HG02798 (cell line): ENCODE results near the gene SLC16A10.

Source experiments
- ATAC-seq: cut with Tn5 transposase; IDR thresholded peaks from one replicate; pipeline ENCODE4 v1.9.1; 2021; ENCODE audit warnings: mild to moderate bottlenecking; ENCODE audit not compliant: unreplicated experiment, poor library complexity

The SLC16A10 gene

DNA sequence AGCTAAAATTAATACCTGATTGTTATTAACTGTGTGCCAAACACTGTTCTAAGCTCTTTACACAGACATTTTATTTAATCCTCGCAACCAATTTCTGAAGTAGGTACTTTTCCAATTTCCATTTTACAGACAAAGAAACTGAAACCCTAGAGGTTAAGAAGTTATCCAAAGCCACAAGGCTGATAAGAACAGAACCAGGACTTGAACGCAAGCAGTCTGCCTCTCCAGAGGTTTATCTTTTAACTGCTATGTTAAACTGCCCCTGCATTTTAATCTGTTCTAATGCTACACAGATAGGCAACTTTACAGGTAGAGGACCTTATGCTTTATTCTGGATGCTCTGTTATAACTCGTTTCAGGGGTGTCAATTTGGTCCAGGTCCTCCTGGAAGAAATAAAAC is 118.2 kb downstream of the SLC16A10 start:
- no peak for ATAC-seq

DNA sequence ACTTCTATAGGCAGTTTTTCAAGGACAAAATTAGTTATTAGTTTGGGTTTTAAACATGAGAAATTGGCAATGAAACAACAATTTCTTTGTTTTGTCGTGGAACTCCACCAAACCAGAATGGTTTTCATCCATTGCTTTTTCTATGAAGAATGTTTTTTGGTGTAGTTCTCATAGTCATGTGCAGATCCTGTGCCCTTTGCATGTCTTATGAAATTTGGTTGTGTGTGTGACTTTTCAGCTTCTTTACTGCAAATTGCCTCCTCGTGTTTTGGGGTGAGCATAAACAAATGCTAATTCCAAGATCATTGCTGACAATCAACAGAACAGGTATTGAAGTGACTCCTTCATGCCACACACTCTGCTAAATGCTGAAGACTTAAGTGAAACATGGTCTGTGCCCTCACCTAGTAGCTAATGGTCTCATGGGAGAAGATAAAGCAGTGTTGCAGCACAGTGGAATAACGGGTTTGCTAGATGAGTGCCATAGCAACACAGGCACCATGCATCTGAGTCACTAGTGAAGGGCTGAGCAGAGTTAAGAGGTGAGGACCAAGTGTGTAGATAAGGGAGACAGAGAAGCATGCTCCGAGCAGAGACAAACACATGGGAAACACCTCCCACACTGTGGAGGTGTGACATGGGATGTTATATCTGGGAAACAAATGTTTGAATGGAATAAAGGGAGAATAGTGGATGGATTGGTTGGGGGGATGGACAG is 120.0 kb downstream of the SLC16A10 start:
- ATAC-seq, result no peak

DNA sequence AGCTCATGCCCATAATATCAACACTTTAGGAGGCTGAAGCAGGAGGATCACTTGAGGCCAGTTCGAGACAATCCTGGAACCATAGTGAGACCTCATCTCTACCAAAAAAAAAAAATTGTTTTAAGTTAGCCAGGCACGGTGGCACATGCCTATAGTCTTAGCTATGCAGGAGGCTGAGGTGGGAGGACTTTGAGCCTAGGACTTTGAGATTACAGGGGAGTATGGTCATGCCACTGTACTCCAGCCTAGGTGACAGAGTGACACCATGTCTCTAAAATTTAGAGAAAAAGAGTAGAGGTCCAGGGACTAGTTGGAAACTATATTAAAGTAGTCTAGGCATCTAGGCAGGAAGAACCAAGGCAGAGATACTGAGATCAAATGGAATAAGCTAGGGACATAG is 121.6 kb downstream of the SLC16A10 start:
- no peak for ATAC-seq

DNA sequence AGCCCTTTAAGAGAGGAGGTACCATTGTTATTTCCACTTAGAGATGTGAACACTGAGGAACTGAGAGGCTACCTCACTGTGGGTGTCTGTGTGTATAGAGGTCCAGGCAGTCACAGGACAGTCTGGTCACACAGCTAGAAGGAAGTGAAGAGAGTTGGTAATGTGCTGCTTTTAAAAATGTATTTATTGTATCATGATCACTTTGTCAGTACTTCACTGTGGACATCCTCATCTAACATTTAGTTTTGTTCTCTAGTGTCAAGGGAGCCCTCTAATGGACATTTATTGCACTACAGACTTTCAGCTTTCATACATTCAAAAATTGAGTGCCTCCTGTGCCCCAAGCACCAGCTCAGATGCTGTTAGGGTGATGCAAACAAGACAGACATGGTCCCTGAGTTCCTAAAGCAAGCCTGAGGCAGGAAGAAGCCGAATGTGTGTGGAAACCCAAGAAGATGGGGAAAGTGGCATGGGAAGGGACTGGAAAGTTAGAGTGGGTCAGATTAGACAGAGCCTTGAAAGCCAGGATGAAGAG is 123.0 kb downstream of the SLC16A10 start:
- ATAC-seq, result peak; percentile 59

DNA sequence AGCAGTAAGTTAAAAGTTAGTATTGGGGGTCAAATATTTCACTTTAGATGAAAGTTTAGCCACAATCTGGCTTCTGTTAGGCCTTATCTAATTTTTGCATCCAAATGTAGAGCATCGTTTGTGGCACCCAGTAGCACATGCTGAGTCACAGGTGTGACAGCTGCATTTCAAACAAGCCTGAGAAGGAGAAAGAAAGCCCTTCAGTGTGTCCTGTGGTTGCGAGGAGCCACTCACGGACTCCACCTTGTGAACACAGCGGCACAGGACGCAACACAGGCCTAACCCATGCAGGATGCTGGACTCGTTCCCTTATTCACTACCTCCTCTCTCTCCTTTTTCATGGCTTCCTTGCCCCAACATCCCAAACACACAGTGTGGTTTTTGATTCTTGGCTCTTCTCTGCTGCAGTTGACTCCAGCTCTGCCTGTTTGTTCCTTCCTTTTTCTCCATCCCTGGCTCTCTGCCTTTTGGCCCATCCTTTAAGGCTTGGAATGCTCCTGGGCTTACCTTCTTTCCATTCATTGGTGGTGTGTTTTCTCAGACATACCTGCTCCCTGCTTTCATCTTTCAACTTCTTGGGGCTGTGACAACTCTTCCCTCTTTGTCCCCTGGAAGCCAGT is 124.2 kb downstream of the SLC16A10 start:
- ATAC-seq, result no peak

DNA sequence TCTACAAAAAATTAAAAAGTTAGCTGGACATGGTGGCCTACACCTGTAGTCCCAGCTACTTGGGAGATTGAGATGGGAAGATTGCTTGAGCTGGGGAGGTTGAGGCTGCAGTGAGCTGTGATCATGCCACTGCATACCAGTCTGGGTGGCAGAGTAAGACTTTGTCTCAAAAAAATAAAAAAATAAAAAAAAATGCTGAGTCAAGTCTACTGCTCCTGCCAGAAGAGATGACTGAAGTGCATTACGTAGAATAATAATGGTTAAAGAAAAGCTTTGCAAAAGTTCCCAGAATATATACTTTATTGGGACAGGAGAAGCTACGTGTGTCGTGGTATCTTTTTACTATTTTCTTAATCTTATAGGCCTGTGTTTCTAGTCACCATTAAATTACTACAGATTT is 125.3 kb downstream of the SLC16A10 start:
- ATAC-seq, result no peak

DNA sequence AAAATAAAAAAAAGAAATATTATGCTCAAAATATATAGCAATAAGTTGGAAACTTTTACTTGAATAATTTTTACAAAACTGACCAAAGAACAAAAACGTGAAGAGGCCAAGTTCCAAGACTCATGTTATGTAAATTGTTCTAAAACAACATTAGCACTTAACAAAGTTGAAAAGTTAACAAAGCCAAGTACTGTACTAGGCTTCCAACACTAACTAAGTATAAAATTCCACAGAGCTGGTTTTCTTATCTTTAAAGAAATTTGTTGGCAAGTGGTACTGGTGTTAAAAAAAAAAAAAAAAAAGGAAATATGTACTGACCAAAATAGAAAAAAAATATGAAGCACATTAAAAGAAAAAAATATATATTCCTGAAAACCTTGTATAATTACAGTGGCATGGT is 127.8 kb downstream of the SLC16A10 start:
- no peak for ATAC-seq

DNA sequence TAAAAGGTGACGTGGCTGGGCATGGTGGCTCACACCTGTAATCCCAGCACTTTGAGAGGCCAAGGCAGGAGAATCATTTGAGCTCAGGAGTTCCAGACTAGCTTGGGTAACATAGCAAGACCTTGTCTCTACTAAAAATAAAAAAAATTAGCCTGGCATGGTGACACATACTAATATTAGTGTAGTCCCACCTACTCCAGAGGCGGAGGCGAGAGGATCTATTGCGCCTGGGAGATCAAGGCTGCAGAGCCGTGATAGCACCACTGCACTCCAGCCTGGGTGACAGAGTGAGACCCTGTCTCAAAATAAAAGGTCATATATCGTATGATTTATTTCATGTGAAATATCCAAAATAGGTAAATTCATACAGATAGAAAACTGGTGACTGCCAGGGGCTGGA is 132.5 kb downstream of the SLC16A10 start:
- ATAC-seq, result no peak

DNA sequence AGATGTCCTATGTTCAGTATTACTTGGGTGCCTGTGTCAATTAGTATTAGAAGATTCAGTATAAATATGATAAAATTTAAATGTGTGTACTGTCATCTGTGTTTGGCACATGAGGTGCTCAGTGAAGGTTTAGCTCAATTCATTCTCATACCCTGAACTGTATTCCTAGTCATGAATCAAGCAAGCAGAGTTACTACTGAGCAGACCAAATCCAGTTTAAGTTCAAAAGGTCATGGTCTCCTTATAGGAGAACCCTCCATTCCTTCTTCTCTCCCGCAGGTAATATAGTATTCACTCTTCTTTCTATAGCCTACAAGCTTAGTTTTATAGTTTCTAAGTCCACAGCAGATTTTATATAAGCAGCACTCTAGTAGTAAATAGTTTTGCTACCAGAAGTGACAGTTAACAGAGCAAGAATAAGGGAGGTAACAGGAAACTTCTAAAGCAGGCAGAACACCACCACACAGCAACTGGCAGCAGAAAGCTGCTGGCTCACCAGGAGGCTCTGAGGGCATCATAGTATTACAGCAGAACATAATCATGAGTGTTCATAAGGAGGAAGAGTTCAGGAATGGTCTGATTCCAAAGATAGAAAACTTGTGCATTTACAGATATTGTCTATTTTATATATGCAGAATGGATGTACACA is 133.2 kb downstream of the SLC16A10 start:
- ATAC-seq, result no peak

DNA sequence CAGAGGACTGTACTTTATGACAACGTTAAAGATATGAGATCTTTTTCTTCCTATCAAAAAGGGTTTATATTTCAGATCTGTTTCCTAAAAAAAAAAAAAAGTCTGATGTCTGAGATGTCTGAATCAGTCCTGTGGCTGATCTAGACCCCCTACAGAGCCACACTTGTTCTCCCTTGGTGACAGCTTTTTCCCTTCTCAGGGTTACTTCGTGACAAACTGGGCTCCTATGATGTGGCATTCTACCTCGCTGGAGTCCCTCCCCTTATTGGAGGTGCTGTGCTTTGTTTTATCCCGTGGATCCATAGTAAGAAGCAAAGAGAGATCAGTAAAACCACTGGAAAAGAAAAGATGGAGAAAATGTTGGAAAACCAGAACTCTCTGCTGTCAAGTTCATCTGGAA is 134.5 kb downstream of the SLC16A10 start:
- no peak for ATAC-seq

DNA sequence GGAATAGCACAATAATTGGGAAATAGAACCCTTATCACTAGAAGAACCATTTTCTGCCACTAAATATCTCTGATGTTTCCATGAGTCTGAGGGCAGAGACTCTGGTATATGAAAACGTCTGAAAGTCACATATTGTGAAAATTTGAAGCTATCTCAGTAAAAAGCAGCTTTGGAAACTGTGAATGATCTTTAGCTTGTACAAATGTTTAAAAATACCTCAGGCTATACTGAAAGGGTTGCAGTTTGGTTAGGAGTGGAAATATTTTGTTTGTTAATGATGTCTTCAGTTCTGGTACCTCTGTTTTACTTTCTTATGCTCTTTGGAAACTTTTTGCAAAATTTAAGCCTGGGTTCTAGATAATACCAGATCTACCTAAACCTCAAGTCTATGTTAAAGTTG is 135.0 kb downstream of the SLC16A10 start:
- peak; percentile 77 for ATAC-seq

DNA sequence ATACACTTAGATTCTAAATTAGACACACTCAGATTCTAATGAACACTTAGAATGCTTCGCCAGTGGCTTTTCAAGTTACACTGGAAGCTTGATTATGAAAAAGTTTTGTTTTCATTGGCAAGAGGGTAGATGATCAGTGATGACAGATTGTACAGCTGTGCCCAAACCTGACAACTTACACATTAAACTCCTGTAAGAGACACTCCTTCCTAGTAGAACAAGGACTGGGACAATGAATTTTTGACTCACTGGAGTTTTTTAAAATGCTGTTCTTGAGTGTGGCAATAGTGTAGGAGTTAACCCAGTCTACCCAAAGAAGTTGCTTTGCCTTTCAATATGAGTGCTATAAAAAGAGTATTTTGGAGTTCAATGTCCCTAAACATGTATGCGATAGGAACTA is 140.8 kb downstream of the SLC16A10 start:
- ATAC-seq, result no peak

DNA sequence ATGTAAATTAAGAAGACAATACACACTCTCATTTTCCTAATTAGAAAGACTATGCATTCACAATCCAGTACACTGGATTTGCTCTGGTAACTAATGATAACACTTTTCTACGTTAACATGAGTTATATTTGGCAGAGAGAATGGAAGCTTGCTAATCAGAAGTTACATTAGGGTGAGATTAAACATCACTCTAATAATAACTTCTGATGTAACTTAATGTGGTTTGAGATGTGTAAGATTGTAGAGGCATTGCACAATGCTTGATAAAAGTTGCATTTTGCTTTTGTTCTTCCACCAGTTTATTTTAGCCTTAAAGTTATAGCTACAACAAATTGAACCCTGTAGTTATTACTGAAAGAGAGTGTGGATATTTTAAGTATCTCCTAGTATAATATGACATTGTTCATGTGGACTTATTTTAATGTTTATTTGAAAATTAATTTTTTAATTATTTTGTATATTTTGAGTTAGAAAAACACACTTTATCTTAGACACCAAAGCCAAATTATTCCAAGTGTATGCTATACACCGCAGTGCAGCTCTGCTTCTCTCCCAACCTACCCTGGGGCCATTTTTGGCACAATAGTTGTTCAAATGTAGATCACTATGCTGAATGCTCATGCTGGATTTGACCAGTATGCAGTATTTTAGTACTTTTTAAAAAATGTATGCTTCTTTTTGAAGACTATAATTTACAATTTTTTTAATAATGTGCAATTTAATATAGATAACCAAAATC is 143.2 kb downstream of the SLC16A10 start:
- ATAC-seq, result no peak

DNA sequence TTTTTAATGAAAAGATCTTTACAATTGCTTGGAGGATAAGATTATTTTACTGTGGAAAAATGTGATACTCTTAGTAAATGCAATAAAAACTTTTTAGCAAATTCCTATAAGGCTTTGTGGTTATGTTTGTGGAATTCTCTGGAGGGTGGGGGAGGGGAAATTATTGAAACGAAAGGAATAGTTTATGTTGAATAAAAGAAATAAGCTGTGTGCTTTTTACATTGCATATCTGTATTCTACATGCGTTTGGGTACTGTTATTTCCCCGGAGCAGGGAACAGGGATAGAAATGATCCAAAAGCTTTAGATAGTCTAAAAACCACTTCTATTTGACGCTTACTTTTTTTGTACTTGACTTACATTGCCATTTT is 143.8 kb downstream of the SLC16A10 start:
- no peak for ATAC-seq

DNA sequence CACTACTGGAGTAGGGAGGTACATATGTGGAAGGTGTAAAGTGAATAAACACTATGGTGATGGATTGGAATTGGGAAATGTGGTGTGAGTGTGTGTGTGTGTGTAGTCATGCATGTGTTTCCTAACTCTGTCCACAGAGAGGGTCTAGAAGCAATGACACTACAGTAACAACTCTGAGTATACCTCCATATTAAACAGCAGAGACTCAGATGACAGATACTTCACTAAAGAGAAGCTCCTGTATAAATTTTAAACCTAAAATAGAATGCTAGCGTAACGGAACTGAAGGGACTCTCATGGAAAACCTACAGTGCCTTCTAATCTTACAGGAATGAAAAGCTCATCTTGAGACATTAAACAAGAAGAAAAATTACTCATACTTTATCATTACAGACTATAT is 150.5 kb downstream of the SLC16A10 start:
- no peak for ATAC-seq

DNA sequence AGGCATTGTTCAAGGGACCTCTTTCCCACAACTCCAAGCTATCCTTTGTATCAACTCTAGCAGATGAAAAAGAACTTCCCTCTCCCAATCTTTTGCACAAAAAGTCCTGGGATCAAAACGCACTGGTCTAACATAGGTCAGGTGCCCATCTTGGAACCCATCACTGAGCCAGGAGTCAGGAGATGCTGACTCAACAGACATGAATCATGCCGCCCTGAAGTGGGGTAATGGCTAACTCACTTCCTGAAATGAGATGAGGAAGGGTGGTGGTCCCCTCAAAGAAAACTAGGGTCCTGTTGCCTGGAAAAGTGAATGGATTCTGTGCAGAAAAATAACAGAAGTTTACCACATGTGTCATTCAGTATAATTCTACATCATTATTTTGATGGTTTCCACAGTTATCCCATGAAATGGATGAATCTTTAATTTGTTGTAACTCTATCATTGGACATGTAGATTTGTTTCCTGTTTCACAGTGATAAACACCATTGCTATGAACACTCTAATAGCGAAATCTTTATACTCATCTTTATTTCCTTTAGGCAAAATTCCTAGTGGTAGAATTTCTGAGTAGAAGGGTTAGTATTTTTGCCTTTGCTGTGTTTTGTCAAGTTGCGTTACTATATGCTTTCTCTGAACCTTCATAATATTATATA is 151.3 kb downstream of the SLC16A10 start:
- ATAC-seq, result no peak

DNA sequence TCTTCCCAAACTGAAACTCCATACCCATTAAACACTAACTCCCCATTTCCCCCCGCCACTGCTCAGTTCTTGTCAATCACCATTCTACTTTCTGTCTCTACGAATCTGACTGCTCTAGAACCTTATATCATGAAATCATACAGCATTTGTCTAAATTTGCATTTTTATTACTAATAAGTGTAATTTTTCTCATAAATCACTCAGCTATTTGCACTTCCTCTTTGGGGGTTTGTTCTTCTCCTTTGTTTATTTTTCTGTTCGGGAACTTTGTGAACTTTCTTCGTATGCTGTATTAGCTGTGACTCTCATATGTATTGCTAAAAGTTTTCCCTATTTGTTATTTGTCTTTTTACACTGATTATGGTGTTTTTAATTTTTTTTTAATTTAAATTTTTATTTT is 152.2 kb downstream of the SLC16A10 start:
- no peak for ATAC-seq

DNA sequence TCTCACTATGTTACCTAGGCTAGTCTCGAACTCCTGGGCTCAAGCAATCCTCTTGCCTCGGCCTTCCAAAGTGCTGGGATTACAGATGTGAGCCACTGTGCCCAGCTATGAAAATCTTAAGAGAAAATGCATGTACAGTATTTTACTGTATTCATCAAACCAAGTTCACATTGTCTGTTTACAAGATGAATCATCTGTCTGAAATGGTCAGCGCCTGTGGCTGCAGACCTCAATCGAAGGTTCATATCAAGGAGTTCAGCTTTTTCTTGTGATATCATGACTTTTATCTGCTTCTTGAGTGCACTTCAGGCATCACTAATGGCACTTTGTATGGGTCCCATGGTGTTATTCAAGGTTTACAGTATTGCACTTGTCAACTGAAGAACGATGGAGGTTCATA is 155.1 kb downstream of the SLC16A10 start:
- no peak for ATAC-seq

DNA sequence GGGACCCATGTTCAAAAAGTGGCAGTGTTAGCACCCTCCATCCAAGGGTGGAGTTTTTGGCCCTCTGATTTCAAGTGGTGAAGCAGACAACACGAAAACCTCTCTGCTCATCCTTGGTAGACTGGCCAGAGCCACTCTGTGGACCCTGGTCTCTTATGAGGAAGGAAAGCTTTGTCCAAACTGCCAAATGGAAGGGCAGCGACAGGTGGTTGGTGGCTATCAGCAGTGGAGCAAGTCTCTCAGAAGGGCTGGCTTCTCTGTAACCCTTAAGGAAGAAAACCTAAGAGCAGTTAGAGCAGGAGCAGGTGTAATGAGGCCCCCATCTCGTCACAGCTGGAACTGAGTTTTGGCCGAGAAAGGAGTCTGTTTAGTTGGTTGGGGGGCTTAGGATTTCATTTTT is 155.8 kb downstream of the SLC16A10 start:
- no peak for ATAC-seq

DNA sequence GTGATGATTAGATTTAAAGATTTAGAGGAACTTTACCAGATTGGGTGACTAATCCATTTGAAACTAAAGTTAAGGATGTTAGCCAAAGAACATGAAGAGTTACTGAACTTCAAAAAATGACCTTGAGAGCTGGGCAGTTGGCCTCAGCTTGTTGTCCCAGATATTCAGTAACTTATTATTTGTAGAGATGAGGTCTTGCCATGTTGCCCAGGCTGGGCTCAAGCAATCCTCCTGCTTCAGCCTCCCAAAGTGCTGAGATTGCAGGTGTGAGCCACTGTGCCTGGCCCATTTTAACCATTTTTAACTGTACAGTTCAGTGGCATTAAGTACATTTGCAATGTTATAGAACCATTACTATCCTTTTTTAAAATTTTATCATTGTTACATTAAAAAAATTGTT is 161.5 kb downstream of the SLC16A10 start:
- ATAC-seq, result no peak
